HepG2 (cell line): ENCODE data around the gene MAPK8IP3. TPM values are rescaled to one million over a fixed set of nuclear protein-coding genes. Genes with fewer than 3 reads are reported as not detected.
A peak's percentile ranks its signal among the peaks of the same experiment; 100 is the strongest.

Source experiments
- ATAC-seq: fragments of 200-7000 bp; cut with Tn5 transposase; 3 replicates; pipeline ENCODE4 v1.9.1; 2020; ENCODE audit warnings: mild to moderate bottlenecking, moderate library complexity
- BruUV-seq: library from RNA; stranded (reverse); fragments of 400-500 nt; replicated peaks from 2 replicates; lab custom pipeline; 2021; lab: Mats Ljungman, UMichigan
- CTCF ChIA-PET: fragments of 300-600 bp; formaldehyde crosslinking; extraction: SDS; loops from one replicate; lab custom pipeline; 2021; ENCODE audit warnings: low total read pairs, inconsistent platforms, low intra/inter-chr PET ratio; lab: Yijun Ruan, JAX
- POLR2A ChIA-PET: fragments of 350-600 bp; sonication (Branson Sonifier 250); formaldehyde crosslinking; loops from one replicate; lab custom pipeline; 2020; ENCODE audit warnings: antibody characterized with exemption, inconsistent platforms; lab: Yijun Ruan, JAX
- DNase-seq: peaks from one replicate; pipeline ENCODE4 v3.0.0-alpha.2; 2015; ENCODE audit warnings: low spot score
- FAIRE-seq: peaks from 3 replicates; lab custom pipeline; 2011; peaks lifted over from hg19 to GRCh38; lab: Jason Lieb, UNC
- H2AFZ ChIP-seq: one replicate; pipeline ENCODE4 v1.6.1; 2011; ENCODE audit warnings: low read length, inconsistent platforms
- H3K27ac ChIP-seq: fragments of 300-600 bp; 3 replicates; pipeline ENCODE4 v1.8.0; 2011; ENCODE audit warnings: mixed run types, mild to moderate bottlenecking, mixed read lengths, low read length, inconsistent platforms; ENCODE audit not compliant: insufficient read depth; ENCODE audit errors: extremely low read length
- H3K27me3 ChIP-seq, 2 experiments: fragments of 200-600 bp in 1 of 2; 2 replicates in 1 of 2; 3 replicates in 1 of 2; pipeline versions ENCODE4 v1.6.0 to v1.8.0; 2011; ENCODE audit warnings: low read length in 2 of 2, mild to moderate bottlenecking in 2 of 2, moderate library complexity in 2 of 2, inconsistent platforms in 1 of 2; ENCODE audit not compliant: insufficient read depth in 2 of 2, control insufficient read depth in 1 of 2
- H3K36me3 ChIP-seq, 2 experiments: fragments of 200-600 bp in 1 of 2; replicated peaks in 1 of 2; 2 replicates in 1 of 2; 3 replicates in 1 of 2; pipeline versions ENCODE4 v1.5.1 to v1.8.0; 2011; ENCODE audit warnings: low read length in 2 of 2, inconsistent platforms in 1 of 2; ENCODE audit not compliant: insufficient read depth in 2 of 2, control insufficient read depth in 1 of 2
- H3K4me1 ChIP-seq: 2 replicates; pipeline ENCODE4 v1.5.1; 2012; ENCODE audit warnings: low read length, inconsistent platforms; ENCODE audit not compliant: insufficient read depth
- H3K4me2 ChIP-seq: 2 replicates; pipeline ENCODE4 v1.6.0; 2011; ENCODE audit warnings: low read depth, low read length, inconsistent platforms
- H3K4me3 ChIP-seq, 3 experiments: fragments of 200-600 bp in 1 of 3; sonication (generic), shearing (Covaris generic) in 1 of 3; replicated peaks in 1 of 3; 2 replicates each; pipeline ENCODE4 v1.5.1; 2011 to 2016; ENCODE audit warnings: low read length in 3 of 3, inconsistent platforms in 2 of 3, low read depth in 2 of 3, mild to moderate bottlenecking in 2 of 3, control low read depth in 1 of 3, mixed read lengths in 1 of 3; ENCODE audit not compliant: insufficient read depth in 1 of 3
- H3K79me2 ChIP-seq: one replicate; pipeline ENCODE4 v1.6.1; 2011; ENCODE audit warnings: low read length, inconsistent platforms; ENCODE audit not compliant: insufficient read depth
- H3K9ac ChIP-seq: 2 replicates; pipeline ENCODE4 v1.6.0; 2011; ENCODE audit warnings: mild to moderate bottlenecking, low read depth, low read length, inconsistent platforms; ENCODE audit not compliant: insufficient read depth
- H3K9me3 ChIP-seq: 2 replicates; pipeline ENCODE4 v1.5.1; 2012; ENCODE audit warnings: mild to moderate bottlenecking, low read length
- H4K20me1 ChIP-seq: 2 replicates; pipeline ENCODE4 v1.6.0; 2011; ENCODE audit warnings: inconsistent platforms, mild to moderate bottlenecking, low read length, moderate library complexity; ENCODE audit not compliant: insufficient read depth
- AHR ChIP-seq: IDR thresholded peaks from 2 replicates; pipeline ENCODE4 v1.6.1; 2018; ENCODE audit warnings: missing genetic modification reagents, missing compliant biosample characterization
- AKAP8 ChIP-seq: sonication (generic); formaldehyde crosslinking; IDR thresholded peaks from 2 replicates; pipeline ENCODE4 v1.5.1; 2020; ENCODE audit warnings: mild to moderate bottlenecking, missing genetic modification reagents
- ARHGAP35 ChIP-seq: sonication (generic); formaldehyde crosslinking; IDR thresholded peaks from 2 replicates; pipeline ENCODE4 v1.9.0; 2022; ENCODE audit warnings: mild to moderate bottlenecking, inconsistent platforms, moderate library complexity, missing genetic modification reagents, borderline replicate concordance
- CHD2 ChIP-seq: IDR thresholded peaks from 2 replicates; pipeline ENCODE4 v1.6.1; 2011; ENCODE audit warnings: low read depth, low read length, improper control_type of control experiment
- IRX3 ChIP-seq: sonication (generic); formaldehyde crosslinking; IDR thresholded peaks from 2 replicates; pipeline ENCODE4 v1.8.1; 2023; ENCODE audit warnings: mild to moderate bottlenecking, low read depth, missing genetic modification reagents, borderline replicate concordance
- POLR2A ChIP-seq, 2 experiments: IDR thresholded peaks; 2 replicates each; pipeline ENCODE4 v1.6.1; 2011; ENCODE audit warnings: low read depth in 2 of 2, low read length in 2 of 2, mild to moderate bottlenecking in 1 of 2, moderate library complexity in 1 of 2; ENCODE audit not compliant: insufficient read depth in 1 of 2
- RORA ChIP-seq: sonication (generic); formaldehyde crosslinking; IDR thresholded peaks from 2 replicates; pipeline ENCODE4 v1.5.0; 2020; ENCODE audit warnings: mild to moderate bottlenecking, missing genetic modification reagents, moderate library complexity
- ZNF567 ChIP-seq: sonication (generic); formaldehyde crosslinking; IDR thresholded peaks from 2 replicates; pipeline ENCODE4 v1.8.1; 2023; ENCODE audit warnings: mild to moderate bottlenecking, missing genetic modification reagents, borderline replicate concordance
- ZNF589 ChIP-seq: sonication (generic); formaldehyde crosslinking; conservative IDR thresholded peaks from 2 replicates; pipeline ENCODE4 v1.8.0; 2022; ENCODE audit warnings: mild to moderate bottlenecking, moderate library complexity, missing genetic modification reagents
- ZNF766 ChIP-seq: sonication (generic); formaldehyde crosslinking; IDR thresholded peaks from 2 replicates; pipeline ENCODE4 v1.5.0; 2020; ENCODE audit warnings: missing genetic modification reagents, borderline replicate concordance
- WGBS: methylation state at CpG from one replicate; pipeline ENCODE4 v1.1.6; 2017; ENCODE audit warnings: low lambda C conversion rate; 5-methylcytosine and 5-hydroxymethylcytosine counted together
- in situ Hi-C: cut with HindIII; loops from 2 replicates; pipeline ENCODE4 v1.10.0; 2017; ENCODE audit warnings: low pct_unique_long_range_greater_than_20kb; ENCODE audit not compliant: extremely low pct_ligation_motif_present
- intact Hi-C: fragments of 100-400 bp; cut with micrococcal nuclease; formaldehyde crosslinking; loops from one replicate; pipeline ENCODE4 v1.10.0; 2022; ENCODE audit not compliant: unreplicated experiment
- polyA plus RNA-seq, 8 experiments: library from polyadenylated mRNA; depleted of rRNA in 3 of 8; stranded (reverse) in 7 of 8; unstranded in 1 of 8; fragments of >200 nt; fragmentation: Illumina TruSeq in 4 of 8; extraction: Trizol in 4 of 8; gene quantifications; 2 replicates each; pipeline versions ENCODE4 v1.2.1 to v1.2.3, GENCODE V29; 2011 to 2016; ENCODE audit warnings: low read depth in 4 of 8, missing spikeins in 1 of 8, mixed read lengths in 1 of 8; ENCODE audit not compliant: insufficient read depth in 1 of 8
- total RNA-seq, 5 experiments: library from RNA; depleted of rRNA; stranded (reverse); fragments of >200 nt; fragmentation: Illumina TruSeq; extraction: Trizol; gene quantifications; 2 replicates each; pipeline ENCODE4 v1.2.3, GENCODE V29; 2016; ENCODE audit warnings: low read depth in 1 of 5

The MAPK8IP3 gene
- total and polyA plus RNA-seq, 2 of the 13 experiments (the other 11 are each of a cell fraction or from before 2014, with no cell fraction given) = 25.1 to 41.7 TPM

DNA sequence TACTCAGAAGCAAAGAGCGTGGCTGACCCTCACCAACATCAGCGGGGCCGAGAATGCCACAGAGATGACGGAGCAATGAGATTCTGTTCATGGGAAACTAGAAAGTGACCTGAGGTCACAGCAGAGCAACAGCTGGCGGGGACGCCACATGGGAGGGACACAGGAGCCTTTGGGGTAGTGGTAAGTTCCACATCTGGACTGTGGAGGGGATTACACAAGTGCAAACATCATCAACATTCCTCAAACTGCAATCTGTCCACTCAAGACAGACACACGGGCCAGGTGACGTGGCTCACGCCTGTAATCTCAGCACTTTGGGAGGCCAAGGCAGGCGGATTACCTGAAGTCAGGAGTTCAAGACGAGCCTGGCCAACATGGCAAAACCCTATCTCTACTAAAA is 109.5 kb downstream of the MAPK8IP3 start (continued):
- no peak for TF ChIP-seq AHR (CRISPR knock-in tag)
- no peak for TF ChIP-seq IRX3 (CRISPR knock-in tag)
- no peak for TF ChIP-seq ZNF567 (CRISPR knock-in tag)
- no peak for TF ChIP-seq CHD2
- TF ChIP-seq ZNF589 (CRISPR knock-in tag) = no peak
- no peak for TF ChIP-seq RORA (CRISPR knock-in tag)
- TF ChIP-seq ZNF766 = no peak

GRCh38 chr16:1816396-1817275 is 110.6 kb downstream of the MAPK8IP3 start:
- ChIA-PET CTCF (no interaction called here), POLR2A (no interaction called here)
- Histone ChIP-seq H3K4me2 (no peak overlapping the region), H2AFZ (no peak overlapping the region), H3K9ac (no peak overlapping the region), H3K27ac (no peak overlapping the region), H4K20me1 (peaks cover 5% of the 10 kb centered on the region; the same call in 1 of the 2 replicates), H3K27me3 (no peaks in the 10 kb centered on the region), H3K4me3 (no peak overlapping the region), H3K9me3 (no peaks in the 10 kb centered on the region), H3K79me2 (no peaks in the 10 kb centered on the region), H3K4me1 (peaks cover 10% of the 10 kb centered on the region), H3K36me3 (peaks cover 10 to 33% of the 10 kb centered on the region in 2 experiments; a peak in 4 of 5 replicates)
- in situ Hi-C loops (no loop called here), intact Hi-C loops (no loop called here)
- no CpG with 5 or more reads among the region's 40 CpGs for WGBS
- BruUV-seq = no TSS peak
- no peak for ATAC-seq
- FAIRE-seq = no peak
- TF ChIP-seq AKAP8 (CRISPR knock-in tag) = 0 out of 2 replicates have a peak, but pooled peaks have one; percentile 27
- TF ChIP-seq ARHGAP35 (CRISPR knock-in tag) = no peak
- 0 out of 4 replicates have a peak, but pooled peaks of 1 of the 2 experiments have one; percentile 24 for TF ChIP-seq POLR2A (IDR thresholded peaks at IDR 0.05; ENCODE audit: insufficient read depth in 1 of 2, low read depth in 2 of 2, low read length in 2 of 2)
- no peak for DNase-seq
